Astrocyte (in vitro differentiated cells and primary cell): Measurements from ENCODE around the gene APOM.

ENCODE experiments used
- EZH2 ChIP-seq: IDR thresholded peaks from 2 replicates; pipeline ENCODE4 v1.6.1; 2012; ENCODE audit warnings: mild to moderate bottlenecking, low read length, inconsistent platforms; ENCODE audit not compliant: insufficient read depth
- TF ChIP-seq, protein P1 (sequence below): IDR thresholded peaks from 2 replicates; pipeline ENCODE4 v1.5.1; 2011; ENCODE audit warnings: low read depth, mild to moderate bottlenecking, inconsistent platforms, low read length, moderate library complexity; ENCODE audit not compliant: insufficient read depth

DNA sequence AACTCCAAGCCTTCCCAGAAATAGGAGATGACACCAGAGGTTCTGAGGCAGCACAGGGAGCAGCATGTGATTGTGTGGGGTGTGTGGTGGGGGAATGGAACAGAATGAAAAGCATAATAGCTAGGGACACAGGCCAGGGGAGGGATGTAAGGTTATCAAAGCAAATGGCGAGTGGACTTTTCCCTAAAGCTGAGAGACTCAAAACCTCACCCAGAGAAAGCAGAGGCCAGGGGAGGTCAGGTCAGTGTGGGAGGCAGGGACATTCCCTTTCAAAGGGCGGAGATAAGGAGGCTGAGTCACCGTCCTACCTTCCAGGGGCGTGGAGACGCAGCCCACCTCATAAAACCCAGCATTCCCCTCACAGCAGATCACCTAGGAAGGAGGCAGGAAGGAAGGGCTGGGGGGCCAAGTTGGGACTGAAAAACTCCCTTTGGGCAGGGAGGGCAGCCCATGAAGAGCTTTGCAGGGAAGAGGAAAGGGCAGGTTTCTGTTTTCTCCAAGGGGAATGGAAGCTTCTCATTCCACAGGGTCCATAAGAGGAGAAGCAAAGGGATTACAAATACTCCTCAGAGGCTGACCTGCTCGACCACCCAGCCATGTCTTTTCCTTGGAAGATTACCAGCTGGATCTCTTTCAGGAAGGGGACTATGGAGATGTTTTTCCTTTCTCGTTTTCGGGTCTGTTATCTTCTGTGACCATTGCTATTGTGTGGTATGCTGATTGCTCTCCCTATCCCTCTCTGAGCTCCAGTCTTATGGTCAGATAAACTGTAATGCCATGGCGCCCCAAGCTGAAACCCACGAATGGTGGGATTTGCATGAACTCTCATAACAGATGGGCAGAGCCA lies 34.8 kb downstream of the APOM start:
- TF ChIP-seq, protein P1, sequence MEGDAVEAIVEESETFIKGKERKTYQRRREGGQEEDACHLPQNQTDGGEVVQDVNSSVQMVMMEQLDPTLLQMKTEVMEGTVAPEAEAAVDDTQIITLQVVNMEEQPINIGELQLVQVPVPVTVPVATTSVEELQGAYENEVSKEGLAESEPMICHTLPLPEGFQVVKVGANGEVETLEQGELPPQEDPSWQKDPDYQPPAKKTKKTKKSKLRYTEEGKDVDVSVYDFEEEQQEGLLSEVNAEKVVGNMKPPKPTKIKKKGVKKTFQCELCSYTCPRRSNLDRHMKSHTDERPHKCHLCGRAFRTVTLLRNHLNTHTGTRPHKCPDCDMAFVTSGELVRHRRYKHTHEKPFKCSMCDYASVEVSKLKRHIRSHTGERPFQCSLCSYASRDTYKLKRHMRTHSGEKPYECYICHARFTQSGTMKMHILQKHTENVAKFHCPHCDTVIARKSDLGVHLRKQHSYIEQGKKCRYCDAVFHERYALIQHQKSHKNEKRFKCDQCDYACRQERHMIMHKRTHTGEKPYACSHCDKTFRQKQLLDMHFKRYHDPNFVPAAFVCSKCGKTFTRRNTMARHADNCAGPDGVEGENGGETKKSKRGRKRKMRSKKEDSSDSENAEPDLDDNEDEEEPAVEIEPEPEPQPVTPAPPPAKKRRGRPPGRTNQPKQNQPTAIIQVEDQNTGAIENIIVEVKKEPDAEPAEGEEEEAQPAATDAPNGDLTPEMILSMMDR: no peak
- TF ChIP-seq EZH2: no peak
